Astrocyte (in vitro differentiated cells and primary cell): ENCODE measurements around the gene FBXO46. TPM values are rescaled to one million over a fixed set of nuclear protein-coding genes. Genes with fewer than 3 reads are reported as not detected.

Experiments
- DNase-seq: peaks from one replicate; pipeline ENCODE4 v3.0.0-alpha.2; 2010; ENCODE audit warnings: low read depth
- FAIRE-seq: peaks from 2 replicates; lab custom pipeline; 2011; peaks lifted over from hg19 to GRCh38; lab: Jason Lieb, UNC
- H2AFZ ChIP-seq: 2 replicates; pipeline ENCODE4 v1.6.0; 2012; ENCODE audit warnings: low read depth, low read length, inconsistent platforms
- H3K27ac ChIP-seq: 2 replicates; pipeline ENCODE4 v1.5.1; 2011; ENCODE audit warnings: low read depth, low read length, inconsistent platforms
- H3K27me3 ChIP-seq: 2 replicates; pipeline ENCODE4 v1.6.0; 2011; ENCODE audit warnings: low read length, inconsistent platforms; ENCODE audit not compliant: insufficient read depth
- H3K36me3 ChIP-seq: 2 replicates; pipeline ENCODE4 v1.5.1; 2011; ENCODE audit warnings: low read length, inconsistent platforms; ENCODE audit not compliant: insufficient read depth
- H3K4me1 ChIP-seq: 2 replicates; pipeline ENCODE4 v1.5.1; 2011; ENCODE audit warnings: low read length, inconsistent platforms; ENCODE audit not compliant: insufficient read depth
- H3K4me2 ChIP-seq: 2 replicates; pipeline ENCODE4 v1.6.0; 2012; ENCODE audit warnings: low read length, inconsistent platforms
- H3K4me3 ChIP-seq: 2 replicates; pipeline ENCODE4 v1.5.1; 2011; ENCODE audit warnings: low read depth, mild to moderate bottlenecking, low read length, inconsistent platforms; ENCODE audit not compliant: insufficient read depth
- H3K79me2 ChIP-seq: 2 replicates; pipeline ENCODE4 v1.6.0; 2012; ENCODE audit warnings: mild to moderate bottlenecking, low read length, inconsistent platforms; ENCODE audit not compliant: insufficient read depth
- H3K9ac ChIP-seq: 2 replicates; pipeline ENCODE4 v1.6.0; 2012; ENCODE audit warnings: mild to moderate bottlenecking, low read length, inconsistent platforms
- H3K9me3 ChIP-seq: 2 replicates; pipeline ENCODE4 v1.5.1; 2012; ENCODE audit warnings: low read depth, mild to moderate bottlenecking, low read length, inconsistent platforms; ENCODE audit not compliant: insufficient read depth
- H4K20me1 ChIP-seq: 2 replicates; pipeline ENCODE4 v1.6.0; 2012; ENCODE audit warnings: low read length, inconsistent platforms; ENCODE audit not compliant: insufficient read depth
- H3K27ac Mint-ChIP-seq: one replicate; pipeline ENCODE4 v1.8.0; 2021; ENCODE audit warnings: mild to moderate bottlenecking, mixed read lengths; ENCODE audit not compliant: unreplicated experiment
- H3K27me3 Mint-ChIP-seq: one replicate; pipeline ENCODE4 v1.8.0; 2021; ENCODE audit warnings: low read depth, mixed read lengths; ENCODE audit not compliant: unreplicated experiment
- H3K36me3 Mint-ChIP-seq: one replicate; pipeline ENCODE4 v1.8.0; 2021; ENCODE audit warnings: low read depth, mixed read lengths; ENCODE audit not compliant: unreplicated experiment
- H3K4me1 Mint-ChIP-seq: one replicate; pipeline ENCODE4 v1.8.0; 2021; ENCODE audit warnings: low read depth, mixed read lengths; ENCODE audit not compliant: unreplicated experiment
- H3K4me3 Mint-ChIP-seq: one replicate; pipeline ENCODE4 v1.8.0; 2021; ENCODE audit warnings: mild to moderate bottlenecking, moderate library complexity, mixed read lengths; ENCODE audit not compliant: unreplicated experiment
- H3K9me3 Mint-ChIP-seq: one replicate; pipeline ENCODE4 v1.8.0; 2021; ENCODE audit warnings: mild to moderate bottlenecking, mixed read lengths; ENCODE audit not compliant: unreplicated experiment
- EZH2 ChIP-seq: IDR thresholded peaks from 2 replicates; pipeline ENCODE4 v1.6.1; 2012; ENCODE audit warnings: mild to moderate bottlenecking, low read length, inconsistent platforms; ENCODE audit not compliant: insufficient read depth
- total RNA-seq: library from RNA; stranded (reverse); gene quantifications from 2 replicates; pipeline ENCODE4 v1.2.1, GENCODE V29; 2021
- TF ChIP-seq, protein P1 (sequence below): IDR thresholded peaks from 2 replicates; pipeline ENCODE4 v1.5.1; 2011; ENCODE audit warnings: low read depth, mild to moderate bottlenecking, inconsistent platforms, low read length, moderate library complexity; ENCODE audit not compliant: insufficient read depth

FBXO46 gene
- total RNA-seq, 1 donor from 2014 or later: 21.1 TPM

DNA sequence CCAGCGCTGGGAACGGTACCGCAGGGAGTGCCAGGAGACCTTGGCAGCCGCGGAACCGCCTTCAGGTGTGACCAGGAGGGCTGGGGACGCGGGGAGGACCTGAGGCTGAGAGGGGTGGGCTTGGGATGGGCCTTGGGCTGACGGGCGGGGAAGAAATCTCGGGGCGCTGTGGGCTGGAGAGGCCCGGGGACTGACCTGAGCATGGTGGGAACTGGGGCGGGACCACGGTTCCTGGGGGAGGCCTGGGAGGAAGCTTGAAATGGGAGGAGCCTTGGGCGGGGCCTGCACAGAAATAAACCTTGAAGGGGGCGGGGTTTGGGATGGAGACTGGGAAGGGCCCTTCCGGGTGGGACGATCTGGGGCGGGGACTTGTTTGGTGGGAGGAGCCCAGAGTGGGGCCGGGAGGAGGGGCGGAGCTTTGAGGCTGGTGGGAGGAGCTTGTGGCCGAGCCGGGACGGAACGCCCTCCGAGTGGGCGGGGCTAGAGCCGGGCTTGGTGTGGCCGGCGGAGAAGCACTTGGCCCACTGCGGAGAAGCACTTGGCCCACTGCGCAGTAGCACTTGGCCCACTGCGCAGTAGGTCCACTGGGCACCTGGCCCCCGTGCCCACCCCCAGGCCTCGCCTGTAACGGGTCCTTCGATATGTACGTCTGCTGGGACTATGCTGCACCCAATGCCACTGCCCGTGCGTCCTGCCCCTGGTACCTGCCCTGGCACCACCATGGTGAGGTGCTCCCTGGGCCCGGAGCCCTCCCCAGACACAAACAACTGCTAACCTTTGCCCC, 59.8 kb downstream of the FBXO46 start:
- H3K27ac ChIP-seq: no peak overlapping the region
- H3K4me2 ChIP-seq: peak overlapping the region; percentile 33
- peak overlapping the region; percentile 78 for H3K4me3 Mint-ChIP-seq
- no peaks in the 10 kb centered on the region for H3K36me3 ChIP-seq
- H3K9me3 Mint-ChIP-seq: no peaks in the 10 kb centered on the region
- no peak overlapping the region for H3K4me3 ChIP-seq
- TF ChIP-seq, protein P1, sequence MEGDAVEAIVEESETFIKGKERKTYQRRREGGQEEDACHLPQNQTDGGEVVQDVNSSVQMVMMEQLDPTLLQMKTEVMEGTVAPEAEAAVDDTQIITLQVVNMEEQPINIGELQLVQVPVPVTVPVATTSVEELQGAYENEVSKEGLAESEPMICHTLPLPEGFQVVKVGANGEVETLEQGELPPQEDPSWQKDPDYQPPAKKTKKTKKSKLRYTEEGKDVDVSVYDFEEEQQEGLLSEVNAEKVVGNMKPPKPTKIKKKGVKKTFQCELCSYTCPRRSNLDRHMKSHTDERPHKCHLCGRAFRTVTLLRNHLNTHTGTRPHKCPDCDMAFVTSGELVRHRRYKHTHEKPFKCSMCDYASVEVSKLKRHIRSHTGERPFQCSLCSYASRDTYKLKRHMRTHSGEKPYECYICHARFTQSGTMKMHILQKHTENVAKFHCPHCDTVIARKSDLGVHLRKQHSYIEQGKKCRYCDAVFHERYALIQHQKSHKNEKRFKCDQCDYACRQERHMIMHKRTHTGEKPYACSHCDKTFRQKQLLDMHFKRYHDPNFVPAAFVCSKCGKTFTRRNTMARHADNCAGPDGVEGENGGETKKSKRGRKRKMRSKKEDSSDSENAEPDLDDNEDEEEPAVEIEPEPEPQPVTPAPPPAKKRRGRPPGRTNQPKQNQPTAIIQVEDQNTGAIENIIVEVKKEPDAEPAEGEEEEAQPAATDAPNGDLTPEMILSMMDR: no peak
- TF ChIP-seq EZH2: no peak
- DNase-seq (no peak), FAIRE-seq (no peak)
- no peak overlapping the region for H3K27ac Mint-ChIP-seq
- H3K79me2 ChIP-seq: no peaks in the 10 kb centered on the region
- peaks cover 6% of the 10 kb centered on the region for H3K4me1 Mint-ChIP-seq
- peaks cover 14% of the 10 kb centered on the region for H3K27me3 ChIP-seq
- H3K36me3 Mint-ChIP-seq: peaks cover 5% of the 10 kb centered on the region
- no peak overlapping the region for H3K9ac ChIP-seq
- H3K9me3 ChIP-seq: no peaks in the 10 kb centered on the region
- H3K4me1 ChIP-seq: peaks cover 7% of the 10 kb centered on the region
- H2AFZ ChIP-seq: no peak overlapping the region
- no peaks in the 10 kb centered on the region for H4K20me1 ChIP-seq
- H3K27me3 Mint-ChIP-seq: peaks cover 7% of the 10 kb centered on the region

GRCh38 chr19:45668342-45668871, 62.3 kb downstream of the FBXO46 start:
- no peak for FAIRE-seq
- TF ChIP-seq, protein P1: no peak
- TF ChIP-seq EZH2: no peak
- Histone ChIP-seq H4K20me1 (no peaks in the 10 kb centered on the region), H2AFZ (peak overlapping the region; percentile 66), H3K4me2 (peak overlapping the region; percentile 82), H3K4me1 (peaks cover 7% of the 10 kb centered on the region), H3K9ac (peak overlapping the region; percentile 21), H3K27me3 (peaks cover 14% of the 10 kb centered on the region), H3K4me3 (peak overlapping the region; percentile 29), H3K9me3 (no peaks in the 10 kb centered on the region), H3K27ac (no peak overlapping the region), H3K79me2 (no peaks in the 10 kb centered on the region), H3K36me3 (no peaks in the 10 kb centered on the region)
- no peaks in the 10 kb centered on the region for H3K9me3 Mint-ChIP-seq
- peak overlapping the region; percentile 79 for H3K27ac Mint-ChIP-seq
- no peak for DNase-seq
- H3K4me1 Mint-ChIP-seq: peaks cover 6% of the 10 kb centered on the region
- H3K4me3 Mint-ChIP-seq: peak overlapping the region; percentile 93
- H3K36me3 Mint-ChIP-seq: peaks cover 5% of the 10 kb centered on the region
- H3K27me3 Mint-ChIP-seq: peaks cover 3% of the 10 kb centered on the region
